IMR-90 (cell line): ENCODE measurements around the gene NELL1. TPM values are rescaled to one million over a fixed set of nuclear protein-coding genes. Genes with fewer than 3 reads are reported as not detected.

Source experiments
- ATAC-seq: fragments of 200-7000 bp; cut with Tn5 transposase; 2 replicates; pipeline ENCODE4 v1.9.1; 2020; ENCODE audit warnings: low read depth, mild to moderate bottlenecking, moderate library complexity
- BruUV-seq: library from RNA; stranded (reverse); fragments of 400-500 nt; replicated peaks from 2 replicates; lab custom pipeline; 2021; lab: Mats Ljungman, UMichigan
- CTCF ChIA-PET: fragments of 300-600 bp; formaldehyde crosslinking; extraction: SDS; loops from one replicate; lab custom pipeline; 2021; ENCODE audit warnings: antibody characterized with exemption; lab: Yijun Ruan, JAX
- POLR2A ChIA-PET: fragments of 300-600 bp; sonication (Branson Sonifier 250); formaldehyde crosslinking; loops from one replicate; lab custom pipeline; 2022; ENCODE audit warnings: antibody characterized with exemption; ENCODE audit not compliant: unreplicated experiment; lab: Charles Lee
- DNase-seq: peaks from one replicate; pipeline ENCODE4 v3.0.0; 2013
- H2AFZ ChIP-seq: replicated peaks from 2 replicates; pipeline ENCODE3; 2013; ENCODE audit warnings: low read length, mild to moderate bottlenecking; ENCODE audit not compliant: poor library complexity
- H2AK5ac ChIP-seq: 2 replicates; pipeline ENCODE4 v1.6.1; 2013; ENCODE audit warnings: low read depth, low read length, inconsistent platforms
- H2AK9ac ChIP-seq: replicated peaks from 2 replicates; pipeline ENCODE3; 2013; ENCODE audit warnings: mild to moderate bottlenecking, low read depth, low read length, moderate library complexity; ENCODE audit not compliant: poor library complexity
- H2BK120ac ChIP-seq: 2 replicates; pipeline ENCODE4 v1.6.1; 2013; ENCODE audit warnings: low read depth, low read length, inconsistent platforms
- H2BK15ac ChIP-seq: 3 replicates; pipeline ENCODE4 v1.6.1; 2013; ENCODE audit warnings: low read depth, low read length, inconsistent platforms
- H2BK20ac ChIP-seq: 2 replicates; pipeline ENCODE4 v1.6.1; 2013; ENCODE audit warnings: low read depth, mild to moderate bottlenecking, inconsistent platforms, low read length, moderate library complexity
- H2BK5ac ChIP-seq: 2 replicates; pipeline ENCODE4 v1.6.1; 2013; ENCODE audit warnings: mild to moderate bottlenecking, low read depth, low read length, inconsistent platforms; ENCODE audit not compliant: poor library complexity, severe bottlenecking
- H3K14ac ChIP-seq: replicated peaks from 2 replicates; pipeline ENCODE4 v1.6.1; 2013; ENCODE audit warnings: low read depth, low read length, inconsistent platforms
- H3K18ac ChIP-seq: 2 replicates; pipeline ENCODE4 v1.6.1; 2013; ENCODE audit warnings: low read depth, low read length, control low read depth
- H3K23ac ChIP-seq: 2 replicates; pipeline ENCODE4 v1.6.1; 2013; ENCODE audit warnings: low read depth, low read length, inconsistent platforms
- H3K27ac ChIP-seq: 2 replicates; pipeline ENCODE4 v1.5.1; 2013; ENCODE audit warnings: mild to moderate bottlenecking, control low read depth, low read length; ENCODE audit not compliant: insufficient read depth
- H3K27me3 ChIP-seq: 2 replicates; pipeline ENCODE4 v1.6.1; 2013; ENCODE audit warnings: low read length; ENCODE audit not compliant: control insufficient read depth, insufficient read depth
- H3K36me3 ChIP-seq: 2 replicates; pipeline ENCODE4 v1.6.1; 2013; ENCODE audit warnings: low read length, mixed read lengths; ENCODE audit not compliant: control insufficient read depth, insufficient read depth
- H3K4ac ChIP-seq: 2 replicates; pipeline ENCODE4 v1.6.1; 2013; ENCODE audit warnings: low read depth, low read length, inconsistent platforms
- H3K4me1 ChIP-seq: 2 replicates; pipeline ENCODE4 v1.6.1; 2013; ENCODE audit warnings: low read length, mixed read lengths; ENCODE audit not compliant: control insufficient read depth, insufficient read depth
- H3K4me2 ChIP-seq: 2 replicates; pipeline ENCODE4 v1.6.1; 2013; ENCODE audit warnings: low read depth, mild to moderate bottlenecking, control low read depth, low read length, moderate library complexity
- H3K4me3 ChIP-seq: 2 replicates; pipeline ENCODE4 v1.5.1; 2013; ENCODE audit warnings: low read depth, mild to moderate bottlenecking, control low read depth, low read length, moderate library complexity; ENCODE audit not compliant: insufficient read depth
- H3K56ac ChIP-seq: 2 replicates; pipeline ENCODE4 v1.6.1; 2013; ENCODE audit warnings: low read length, inconsistent platforms; ENCODE audit not compliant: insufficient read depth; ENCODE audit errors: extremely low read depth
- H3K79me1 ChIP-seq, 2 experiments: 2 replicates each; pipeline ENCODE4 v1.6.1; 2013; ENCODE audit warnings: low read length in 2 of 2, inconsistent platforms in 1 of 2, low read depth in 1 of 2
- H3K9ac ChIP-seq: 2 replicates; pipeline ENCODE4 v1.6.1; 2013; ENCODE audit warnings: low read depth, low read length, control low read depth
- H3K9me1 ChIP-seq: 2 replicates; pipeline ENCODE4 v1.6.1; 2013; ENCODE audit warnings: low read length, inconsistent platforms; ENCODE audit not compliant: insufficient read depth
- H3K9me3 ChIP-seq: 2 replicates; pipeline ENCODE4 v1.6.1; 2013; ENCODE audit warnings: low read length; ENCODE audit not compliant: control insufficient read depth, insufficient read depth
- H4K20me1 ChIP-seq: 2 replicates; pipeline ENCODE4 v1.6.1; 2013; ENCODE audit warnings: low read length, inconsistent platforms; ENCODE audit not compliant: insufficient read depth
- H4K5ac ChIP-seq: 2 replicates; pipeline ENCODE4 v1.6.1; 2013; ENCODE audit warnings: mild to moderate bottlenecking, low read depth, low read length, control low read depth
- H4K8ac ChIP-seq, 2 experiments: 2 replicates each; pipeline ENCODE4 v1.6.1; 2013; ENCODE audit warnings: low read depth in 2 of 2, low read length in 2 of 2, control low read depth in 1 of 2, inconsistent platforms in 1 of 2
- H4K91ac ChIP-seq: 2 replicates; pipeline ENCODE4 v1.6.1; 2013; ENCODE audit warnings: low read depth, low read length, inconsistent platforms; ENCODE audit not compliant: insufficient read depth
- BHLHE40 ChIP-seq: fragments of 150-350 bp; IDR thresholded peaks from 2 replicates; pipeline ENCODE4 v1.6.1; 2016; ENCODE audit warnings: mild to moderate bottlenecking, low read depth, low read length
- CHD1 ChIP-seq: IDR thresholded peaks from 2 replicates; pipeline ENCODE4 v1.6.1; 2012; ENCODE audit warnings: low read depth, low read length, improper control_type of control experiment
- CTCF ChIP-seq: conservative IDR thresholded peaks from 2 replicates; pipeline ENCODE4 v1.5.1; 2012; ENCODE audit warnings: mild to moderate bottlenecking, low read depth, low read length, improper control_type of control experiment
- ELK1 ChIP-seq: fragments of 150-350 bp; IDR thresholded peaks from 2 replicates; pipeline ENCODE4 v1.6.1; 2016; ENCODE audit warnings: low read depth, mild to moderate bottlenecking, low read length, moderate library complexity, borderline replicate concordance
- MAFK ChIP-seq: IDR thresholded peaks from 2 replicates; pipeline ENCODE4 v1.6.1; 2012; ENCODE audit warnings: low read depth, low read length, improper control_type of control experiment
- MAZ ChIP-seq: IDR thresholded peaks from 2 replicates; pipeline ENCODE4 v1.6.1; 2012; ENCODE audit warnings: low read depth, mild to moderate bottlenecking, low read length, improper control_type of control experiment, moderate library complexity, borderline replicate concordance
- NFE2L2 ChIP-seq: fragments of 150-350 bp; IDR thresholded peaks from 2 replicates; pipeline ENCODE4 v1.6.1; 2016; ENCODE audit warnings: low read depth, mild to moderate bottlenecking, low read length
- RAD21 ChIP-seq: IDR thresholded peaks from 2 replicates; pipeline ENCODE4 v1.6.1; 2012; ENCODE audit warnings: low read length, improper control_type of control experiment
- RCOR1 ChIP-seq: IDR thresholded peaks from 2 replicates; pipeline ENCODE4 v1.6.1; 2012; ENCODE audit warnings: mild to moderate bottlenecking, low read length, improper control_type of control experiment; ENCODE audit not compliant: insufficient replicate concordance
- RFX5 ChIP-seq: IDR thresholded peaks from 2 replicates; pipeline ENCODE4 v1.8.0; 2012; ENCODE audit warnings: low read depth, mild to moderate bottlenecking, low read length, moderate library complexity
- SMC3 ChIP-seq: fragments of 150-350 bp; IDR thresholded peaks from 2 replicates; pipeline ENCODE4 v1.6.1; 2016; ENCODE audit warnings: low read depth, mild to moderate bottlenecking, antibody characterized with exemption, low read length, moderate library complexity
- USF2 ChIP-seq: fragments of 150-350 bp; IDR thresholded peaks from 2 replicates; pipeline ENCODE4 v1.6.1; 2017; ENCODE audit warnings: mild to moderate bottlenecking, antibody characterized with exemption, low read length, low read depth
- WGBS, 2 experiments: methylation state at CpG; one replicate each; pipeline versions ENCODE4 v1.1.5 to v1.1.7; 2013; ENCODE audit warnings: missing lambda C conversion rate in 2 of 2; ENCODE audit not compliant: insufficient read length in 1 of 2; ENCODE audit errors: extremely low coverage in 2 of 2; 5-methylcytosine and 5-hydroxymethylcytosine counted together
- dilution Hi-C: fragments of 300-500 bp; cut with HindIII; formaldehyde crosslinking; loops from one replicate; pipeline ENCODE4 v1.14.3; 2018; ENCODE audit warnings: low sequenced_read_pairs; ENCODE audit not compliant: unreplicated experiment
- in situ Hi-C: fragments of 300-500 bp; cut with MboI; formaldehyde crosslinking; loops from 3 replicates; pipeline ENCODE4 v1.14.3; 2019; ENCODE audit warnings: low sequenced_read_pairs, inconsistent platforms, mixed read lengths
- intact Hi-C: fragments of 100-400 bp; cut with micrococcal nuclease; formaldehyde crosslinking; loops from 2 replicates; pipeline ENCODE4 v1.10.0; 2022
- polyA plus RNA-seq, 3 experiments: library from polyadenylated mRNA; depleted of rRNA; stranded (reverse); fragments of >200 nt; gene quantifications; 2 replicates each; pipeline ENCODE4 v1.2.3, GENCODE V29; 2012; ENCODE audit warnings: low replicate concordance in 1 of 3
- total RNA-seq: library from RNA; depleted of rRNA; stranded (reverse); fragments of >200 nt; gene quantifications from 2 replicates; pipeline ENCODE4 v1.2.3, GENCODE V29; 2012

NELL1 gene
- total and polyA plus RNA-seq, 2 of the 4 experiments (the other 2 are of a cell fraction), result not detected

GRCh38 chr11:20627701-20628100 is 41.7 kb upstream of the NELL1 start:
- WGBS, 2 experiments, result 40% methylated on average over 1 of the region's 3 CpGs; no CpG with 5 or more reads in 1 of the 2 experiments
- Histone ChIP-seq H2BK5ac (no peak overlapping the region), H3K27ac (no peak overlapping the region), H3K4me1 (no peaks in the 10 kb centered on the region), H3K9ac (no peak overlapping the region), H3K4ac (no peak overlapping the region), H3K14ac (no peak overlapping the region), H4K8ac (no peak overlapping the region), H3K9me3 (no peaks in the 10 kb centered on the region), H4K91ac (no peak overlapping the region), H3K36me3 (no peaks in the 10 kb centered on the region), H4K5ac (no peak overlapping the region), H3K9me1 (no peaks in the 10 kb centered on the region), H3K18ac (no peak overlapping the region), H2BK15ac (no peak overlapping the region), H3K79me1 (no peaks in the 10 kb centered on the region), H3K27me3 (no peaks in the 10 kb centered on the region; the same call in 1 of the 2 replicates), H2AFZ (no peak overlapping the region), H2AK9ac (no peak overlapping the region), H3K23ac (no peak overlapping the region), H4K20me1 (no peaks in the 10 kb centered on the region), H3K4me2 (no peak overlapping the region), H3K4me3 (no peak overlapping the region), H2BK20ac (no peak overlapping the region), H3K56ac (no peak overlapping the region), H2BK120ac (no peak overlapping the region), H2AK5ac (no peak overlapping the region)
- POLR2A ChIA-PET, result no interaction called here
- BruUV-seq, result no TSS peak
- DNase-seq (no peak), ATAC-seq (no peak)
- in situ Hi-C loops, result no loop called here
- no peak for TF ChIP-seq USF2
- TF ChIP-seq NFE2L2, result no peak
- no peak for TF ChIP-seq MAZ
- TF ChIP-seq CTCF, result no peak
- no peak for TF ChIP-seq RFX5
- TF ChIP-seq BHLHE40, result no peak
- no peak for TF ChIP-seq RAD21
- no peak for TF ChIP-seq SMC3
- TF ChIP-seq ELK1, result no peak
- no peak for TF ChIP-seq RCOR1
- TF ChIP-seq CHD1, result no peak
- no peak for TF ChIP-seq MAFK
- CTCF ChIA-PET, result interaction anchor here (0.7 kb wide), 1 partner anchor 18 kb away, joined by 3 read pairs; no protein-coding TSS in a partner anchor
- dilution Hi-C loops, result no loop called here
- intact Hi-C loops, result no loop called here
